ENCODE results near the gene TDP1.

DNA sequence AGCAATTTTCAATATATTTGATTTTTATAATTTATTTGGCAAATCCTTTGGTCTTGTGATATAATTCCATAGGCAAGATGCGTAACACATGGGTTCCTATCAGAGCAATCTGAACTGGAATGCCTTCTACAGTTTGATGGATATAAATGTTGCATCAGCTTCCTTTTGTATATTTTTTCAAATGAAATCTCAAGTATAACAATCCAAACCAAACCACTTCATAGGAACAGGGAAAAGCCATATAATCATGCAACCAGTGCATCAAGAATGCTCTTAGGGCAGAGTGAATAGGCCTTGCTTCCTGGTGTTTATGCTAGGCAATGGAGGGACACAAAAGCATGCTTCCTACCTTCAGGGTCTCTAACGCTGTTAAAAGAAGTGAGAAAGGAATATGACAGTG, 35.7 kb upstream of the TDP1 start:
- TF ChIP-seq, protein P1, sequence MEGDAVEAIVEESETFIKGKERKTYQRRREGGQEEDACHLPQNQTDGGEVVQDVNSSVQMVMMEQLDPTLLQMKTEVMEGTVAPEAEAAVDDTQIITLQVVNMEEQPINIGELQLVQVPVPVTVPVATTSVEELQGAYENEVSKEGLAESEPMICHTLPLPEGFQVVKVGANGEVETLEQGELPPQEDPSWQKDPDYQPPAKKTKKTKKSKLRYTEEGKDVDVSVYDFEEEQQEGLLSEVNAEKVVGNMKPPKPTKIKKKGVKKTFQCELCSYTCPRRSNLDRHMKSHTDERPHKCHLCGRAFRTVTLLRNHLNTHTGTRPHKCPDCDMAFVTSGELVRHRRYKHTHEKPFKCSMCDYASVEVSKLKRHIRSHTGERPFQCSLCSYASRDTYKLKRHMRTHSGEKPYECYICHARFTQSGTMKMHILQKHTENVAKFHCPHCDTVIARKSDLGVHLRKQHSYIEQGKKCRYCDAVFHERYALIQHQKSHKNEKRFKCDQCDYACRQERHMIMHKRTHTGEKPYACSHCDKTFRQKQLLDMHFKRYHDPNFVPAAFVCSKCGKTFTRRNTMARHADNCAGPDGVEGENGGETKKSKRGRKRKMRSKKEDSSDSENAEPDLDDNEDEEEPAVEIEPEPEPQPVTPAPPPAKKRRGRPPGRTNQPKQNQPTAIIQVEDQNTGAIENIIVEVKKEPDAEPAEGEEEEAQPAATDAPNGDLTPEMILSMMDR (IDR thresholded peaks at IDR 0.05), result no peak
- no peak for TF ChIP-seq POLR2AphosphoS5 (IDR thresholded peaks at IDR 0.05; ENCODE audit: insufficient read depth in 1 of 2, low read depth in 1 of 2)

All from vagina (tissue), 2 donors.